HEK293 (cell line): Measurements from ENCODE around the gene SRSF2.

Source experiments
- CTCF ChIA-PET: fragments of 350-600 bp; formaldehyde crosslinking; extraction: SDS; loops from one replicate; lab custom pipeline; 2021; ENCODE audit warnings: antibody characterized with exemption; lab: Yijun Ruan, JAX
- POLR2A ChIA-PET: fragments of 300-600 bp; formaldehyde crosslinking; extraction: SDS; loops from one replicate; lab custom pipeline; 2020; ENCODE audit warnings: antibody characterized with exemption, inconsistent platforms; lab: Yijun Ruan, JAX
- H3K27ac ChIP-seq: fragments of 200-500 bp; sonication (Bioruptor generic); 2 replicates; pipeline ENCODE4 v1.5.1; 2014; ENCODE audit warnings: low read depth, low read length, control low read depth, inconsistent platforms; ENCODE audit errors: extremely low read depth
- H3K36me3 ChIP-seq, 2 experiments: fragments of 200-500 bp in 1 of 2; sonication (Bioruptor generic) in 1 of 2; 1 replicate in 1 of 2; 2 replicates in 1 of 2; pipeline ENCODE4 v1.5.1; 2014 to 2017; ENCODE audit warnings: inconsistent platforms in 2 of 2, low read length in 2 of 2; ENCODE audit not compliant: control insufficient read depth in 2 of 2, insufficient read depth in 1 of 2
- H3K4me1 ChIP-seq: fragments of 200-500 bp; sonication (Bioruptor generic); 2 replicates; pipeline ENCODE4 v1.5.1; 2014; ENCODE audit warnings: mild to moderate bottlenecking, low read length, inconsistent platforms; ENCODE audit not compliant: control insufficient read depth, insufficient read depth
- H3K4me3 ChIP-seq: 2 replicates; pipeline ENCODE4 v1.5.1; 2011; ENCODE audit warnings: low read depth, mild to moderate bottlenecking, control low read depth, low read length, moderate library complexity
- H3K9me3 ChIP-seq: fragments of 200-500 bp; sonication (Bioruptor generic); 2 replicates; pipeline ENCODE4 v1.5.1; 2014; ENCODE audit warnings: low read depth, low read length, inconsistent platforms; ENCODE audit not compliant: control insufficient read depth, insufficient read depth
- AEBP2 ChIP-seq: fragments of 450-650 bp; formaldehyde crosslinking; IDR thresholded peaks from 2 replicates; pipeline ENCODE4 v1.5.1; 2016; ENCODE audit warnings: missing biosample characterization, missing genetic modification characterization, borderline replicate concordance
- CTCF ChIP-seq: fragments of 450-650 bp; formaldehyde crosslinking; IDR thresholded peaks from 2 replicates; pipeline ENCODE4 v1.5.1; 2016; ENCODE audit warnings: missing biosample characterization, missing genetic modification characterization
- FEZF1 ChIP-seq: fragments of 450-650 bp; formaldehyde crosslinking; IDR thresholded peaks from 2 replicates; pipeline ENCODE4 v1.5.1; 2016; ENCODE audit warnings: missing biosample characterization, missing genetic modification characterization
- HIC1 ChIP-seq: fragments of 450-650 bp; formaldehyde crosslinking; IDR thresholded peaks from 2 replicates; pipeline ENCODE4 v1.5.1; 2016; ENCODE audit warnings: missing biosample characterization, missing genetic modification characterization
- KLF10 ChIP-seq: fragments of 450-650 bp; IDR thresholded peaks from 2 replicates; pipeline ENCODE4 v1.5.1; 2018; ENCODE audit warnings: missing biosample characterization, mild to moderate bottlenecking, missing genetic modification characterization
- KLF9 ChIP-seq: fragments of 450-650 bp; formaldehyde crosslinking; IDR thresholded peaks from 2 replicates; pipeline ENCODE4 v1.5.1; 2016; ENCODE audit warnings: missing biosample characterization, missing genetic modification characterization, low read depth
- OVOL3 ChIP-seq: fragments of 450-650 bp; formaldehyde crosslinking; IDR thresholded peaks from 2 replicates; pipeline ENCODE4 v1.5.1; 2016; ENCODE audit warnings: missing biosample characterization, missing genetic modification characterization
- PBX3 ChIP-seq: sonication (generic); formaldehyde crosslinking; IDR thresholded peaks from 2 replicates; pipeline ENCODE4 v1.8.1; 2022; ENCODE audit warnings: mild to moderate bottlenecking, moderate library complexity, missing genetic modification reagents
- SALL2 ChIP-seq: fragments of 450-650 bp; formaldehyde crosslinking; IDR thresholded peaks from 2 replicates; pipeline ENCODE4 v1.5.0; 2017; ENCODE audit warnings: missing biosample characterization, mild to moderate bottlenecking, missing genetic modification characterization, borderline replicate concordance
- SCRT2 ChIP-seq: fragments of 450-650 bp; formaldehyde crosslinking; IDR thresholded peaks from 2 replicates; pipeline ENCODE4 v1.5.1; 2016; ENCODE audit warnings: missing biosample characterization, missing genetic modification characterization
- SP2 ChIP-seq: fragments of 450-650 bp; formaldehyde crosslinking; IDR thresholded peaks from 2 replicates; pipeline ENCODE4 v1.5.1; 2016; ENCODE audit warnings: missing biosample characterization, missing genetic modification characterization
- TCF7L2 ChIP-seq: IDR thresholded peaks from 2 replicates; pipeline ENCODE4 v1.6.1; 2011; ENCODE audit warnings: low read depth, mild to moderate bottlenecking, inconsistent platforms, low read length, moderate library complexity, borderline replicate concordance
- TRIM28 ChIP-seq: IDR thresholded peaks from 2 replicates; pipeline ENCODE4 v1.6.1; 2011; ENCODE audit warnings: low read length, control low read depth, borderline replicate concordance
- ZNF132 ChIP-seq: fragments of 450-650 bp; formaldehyde crosslinking; IDR thresholded peaks from 2 replicates; pipeline ENCODE4 v1.5.1; 2017; ENCODE audit warnings: missing biosample characterization, missing genetic modification characterization, borderline replicate concordance
- ZNF239 ChIP-seq: fragments of 450-650 bp; formaldehyde crosslinking; IDR thresholded peaks from 2 replicates; pipeline ENCODE4 v1.5.1; 2016; ENCODE audit warnings: missing biosample characterization, missing genetic modification characterization
- ZNF26 ChIP-seq: fragments of 450-650 bp; formaldehyde crosslinking; IDR thresholded peaks from 2 replicates; pipeline ENCODE4 v1.5.1; 2016; ENCODE audit warnings: missing biosample characterization, missing genetic modification characterization
- ZNF521 ChIP-seq: fragments of 450-650 bp; formaldehyde crosslinking; IDR thresholded peaks from 2 replicates; pipeline ENCODE4 v1.5.1; 2017; ENCODE audit warnings: missing biosample characterization, mild to moderate bottlenecking, missing genetic modification characterization
- ZNF645 ChIP-seq: fragments of 450-650 bp; formaldehyde crosslinking; IDR thresholded peaks from 2 replicates; pipeline ENCODE4; 2016; ENCODE audit warnings: missing biosample characterization, missing genetic modification characterization
- ZNF785 ChIP-seq: fragments of 450-650 bp; formaldehyde crosslinking; IDR thresholded peaks from 2 replicates; pipeline ENCODE4 v1.5.1; 2016; ENCODE audit warnings: missing biosample characterization, missing genetic modification characterization

The SRSF2 gene

GRCh38 chr17:76689859-76690258, 47.3 kb downstream of the SRSF2 start:
- no peak overlapping the region for H3K27ac ChIP-seq
- H3K4me1 ChIP-seq = peaks cover 11% of the 10 kb centered on the region
- no peaks in the 10 kb centered on the region for H3K9me3 ChIP-seq
- ChIA-PET CTCF (interaction anchor here (0.6 to 14.2 kb wide), 11 partner anchors 8 to 169 kb away, joined by 3 to 175 read pairs (median 6); partner anchors contain the start of gene MXRA7), POLR2A (interaction anchor here (1.2 to 2.2 kb wide), 6 partner anchors 8 to 21 kb away, joined by 3 to 22 read pairs (median 10); partner anchors contain the start of gene MXRA7)
- no peak for TF ChIP-seq OVOL3
- TF ChIP-seq SP2 (tag by site-specific recombination) = no peak
- no peak for TF ChIP-seq TRIM28
- no peak for TF ChIP-seq ZNF785
- no peak for TF ChIP-seq FEZF1 (tag by site-specific recombination)
- TF ChIP-seq AEBP2 (tag by site-specific recombination) = no peak
- H3K36me3 ChIP-seq = peaks cover 0 to 23% of the 10 kb centered on the region in 2 experiments; a peak in 2 of 3 replicates
- no peak overlapping the region for H3K4me3 ChIP-seq

- H3K9me3 ChIP-seq = no peaks in the 10 kb centered on the region
- no peak for TF ChIP-seq ZNF645 (tag by site-specific recombination)
- TF ChIP-seq CTCF (tag by site-specific recombination) = peak; percentile 49; the same call in 1 of the 2 replicates
- no peak for TF ChIP-seq TCF7L2
- TF ChIP-seq ZNF521 (tag by site-specific recombination) = no peak
- no peak for TF ChIP-seq KLF10
- TF ChIP-seq HIC1 (tag by site-specific recombination) = peak; percentile 45; the same call in 1 of the 2 replicates
- no peak for TF ChIP-seq ZNF26
- no peak for TF ChIP-seq ZNF132 (tag by site-specific recombination)
- TF ChIP-seq ZNF239 (tag by site-specific recombination) = no peak
- TF ChIP-seq KLF9 (tag by site-specific recombination) = no peak
- 0 out of 2 replicates have a peak, but pooled peaks have one; percentile 33 for TF ChIP-seq PBX3
- 0 out of 2 replicates have a peak, but pooled peaks have one; percentile 28 for TF ChIP-seq SCRT2 (tag by site-specific recombination)
- no peak for TF ChIP-seq SALL2 (tag by site-specific recombination)
- peaks cover 11% of the 10 kb centered on the region for H3K4me1 ChIP-seq
- peak overlapping the region; percentile 66 for H3K27ac ChIP-seq
- H3K36me3 ChIP-seq = peaks cover 0 to 36% of the 10 kb centered on the region in 2 experiments; a peak in 2 of 3 replicates
- H3K4me3 ChIP-seq = no peak overlapping the region
- POLR2A ChIA-PET = interaction anchor here (0.6 to 2.2 kb wide), 10 partner anchors 9 to 131 kb away, joined by 3 to 22 read pairs (median 9); partner anchors contain the start of genes MFSD11, MXRA7 and SRSF2
- CTCF ChIA-PET = interaction anchor here (0.6 to 14.2 kb wide), 9 partner anchors 10 to 355 kb away, joined by 3 to 175 read pairs (median 5); partner anchors contain the start of gene MXRA7
Observed at GRCh38 chr17:76688165-76688622, 48.9 kb downstream of the SRSF2 start.
